GM12878 (cell line): ENCODE measurements around the gene PTGIS.
A peak's percentile ranks its signal among the peaks of the same experiment; 100 is the strongest.

Experiments
- CTCF ChIP-seq, 3 experiments: IDR thresholded peaks in 2 of 3; conservative IDR thresholded peaks in 1 of 3; 2 replicates each; pipeline ENCODE4 v1.5.1; 2011; ENCODE audit warnings: low read depth in 3 of 3, low read length in 3 of 3, mild to moderate bottlenecking in 3 of 3, control low read depth in 2 of 3, moderate library complexity in 2 of 3, inconsistent platforms in 1 of 3, mixed read lengths in 1 of 3; ENCODE audit not compliant: control insufficient read depth in 2 of 3, insufficient read depth in 1 of 3; ENCODE audit errors: extremely low read depth in 1 of 3
- PBX3 ChIP-seq: IDR thresholded peaks from 2 replicates; pipeline ENCODE4 v1.6.1; 2011; ENCODE audit warnings: mild to moderate bottlenecking, low read depth, low read length, moderate library complexity; ENCODE audit not compliant: insufficient replicate concordance
- POLR2A ChIP-seq: IDR thresholded peaks from 2 replicates; pipeline ENCODE4 v1.6.1; 2011; ENCODE audit warnings: low read depth, mild to moderate bottlenecking, low read length
- RCOR1 ChIP-seq: conservative IDR thresholded peaks from 2 replicates; pipeline ENCODE4 v1.6.1; 2012; ENCODE audit warnings: low read depth, low read length, improper control_type of control experiment

- TF ChIP-seq CTCF (IDR thresholded peaks at IDR 0.05 in 2 of 3, conservative IDR thresholded peaks at IDR 0.05 in 1 of 3; ENCODE audit: control insufficient read depth in 2 of 3, extremely low read depth in 1 of 3, insufficient read depth in 1 of 3, low read depth in 3 of 3, low read length in 3 of 3) (peak; percentile 74 to 80 (median 76); a peak in 5 of 6 replicates), PBX3 (no peak), POLR2A (no peak), RCOR1 (no peak)
These were observed 33.7 kb downstream of the PTGIS start for GRCh38 chr20:49534255-49534712.
